Smooth muscle cell of the coronary artery (primary cell): ENCODE data around the gene RAB7B. TPM values are rescaled to one million over a fixed set of nuclear protein-coding genes. Genes with fewer than 3 reads are reported as not detected.

Experiments
- total RNA-seq: library from RNA; depleted of rRNA; stranded (reverse); fragments of >200 nt; gene quantifications from 2 replicates; pipeline ENCODE4 v1.2.3, GENCODE V29; 2014; ENCODE audit warnings: low replicate concordance

The RAB7B gene, protein sequence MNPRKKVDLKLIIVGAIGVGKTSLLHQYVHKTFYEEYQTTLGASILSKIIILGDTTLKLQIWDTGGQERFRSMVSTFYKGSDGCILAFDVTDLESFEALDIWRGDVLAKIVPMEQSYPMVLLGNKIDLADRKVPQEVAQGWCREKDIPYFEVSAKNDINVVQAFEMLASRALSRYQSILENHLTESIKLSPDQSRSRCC
- total RNA-seq = 4.7 and 13.6 TPM in 2 replicates

DNA sequence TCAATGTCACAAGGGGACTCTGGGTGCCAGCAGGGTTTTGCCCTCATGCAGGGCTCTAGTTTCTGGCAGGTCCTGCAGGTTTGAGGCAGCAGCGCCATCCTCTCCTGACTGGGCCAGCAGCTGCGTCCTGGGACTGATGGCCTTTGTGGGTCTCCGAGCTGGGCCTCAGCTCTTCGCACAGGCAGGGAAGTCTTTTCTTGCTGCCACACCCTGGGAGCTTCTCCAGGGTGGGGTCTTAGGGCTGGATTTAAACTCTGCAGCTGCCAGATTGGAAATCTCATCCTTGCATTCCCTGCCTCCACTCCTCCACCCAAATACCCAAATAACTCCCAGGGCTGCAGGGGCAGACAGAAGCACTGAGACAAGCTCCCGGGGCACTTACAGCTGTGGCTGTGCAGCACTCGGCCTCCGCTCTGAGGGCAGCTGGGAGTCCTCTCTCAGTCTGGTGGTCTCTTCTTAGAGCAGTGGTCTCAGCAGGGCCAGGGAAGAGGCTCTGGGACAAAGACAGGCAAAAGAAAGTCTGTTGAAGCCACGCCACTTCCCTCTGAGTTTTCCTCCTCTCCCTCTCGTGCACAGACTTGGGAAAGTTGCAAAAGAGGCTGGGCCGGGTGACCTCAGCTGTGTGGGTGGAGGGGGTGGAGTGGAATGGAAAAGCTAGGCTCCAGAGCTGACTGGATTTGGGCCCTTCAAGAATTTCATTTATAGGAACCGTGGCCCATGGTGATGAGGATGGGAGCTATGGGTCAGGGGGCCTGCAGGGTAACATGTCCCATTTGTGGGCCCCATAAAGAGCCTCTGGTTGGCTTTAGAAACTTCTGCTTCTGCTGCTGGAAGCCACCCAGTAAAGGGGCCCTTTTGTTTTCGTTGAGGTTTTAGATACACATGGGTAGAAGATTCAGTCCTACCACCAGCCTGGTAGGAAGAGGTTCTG is at the start of gene RAB7B:
Gene RAB7B (minus strand): TSS at position 525 of the 931 bp plus-strand sequence. CDS start 9,260 bp downstream, outside the sequence.

DNA sequence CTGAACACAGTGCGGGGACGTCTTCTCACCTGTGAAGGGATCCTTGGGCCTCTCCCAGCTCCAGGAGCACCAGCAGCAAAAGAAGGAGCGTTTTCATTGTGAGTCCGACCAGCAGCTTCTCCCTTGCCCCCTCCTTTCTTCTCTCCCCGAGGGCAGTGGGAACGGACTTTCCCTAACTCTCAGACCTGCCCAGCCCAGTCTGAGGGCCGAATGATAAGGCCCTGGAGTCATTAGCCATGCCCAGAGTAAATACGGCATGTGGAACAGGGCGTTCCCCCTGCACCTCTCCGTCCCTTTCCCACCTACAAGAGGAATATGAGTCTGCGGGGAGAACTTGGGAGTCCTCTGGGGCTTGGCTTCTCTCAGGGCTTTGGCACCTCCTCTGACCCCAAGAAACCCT is 20.5 kb upstream of the RAB7B start, which contains the start of gene CTSE:
Gene CTSE (minus strand): TSS at position 201 of the 400 bp plus-strand sequence. CDS start 104 bp downstream, at position 97.

DNA sequence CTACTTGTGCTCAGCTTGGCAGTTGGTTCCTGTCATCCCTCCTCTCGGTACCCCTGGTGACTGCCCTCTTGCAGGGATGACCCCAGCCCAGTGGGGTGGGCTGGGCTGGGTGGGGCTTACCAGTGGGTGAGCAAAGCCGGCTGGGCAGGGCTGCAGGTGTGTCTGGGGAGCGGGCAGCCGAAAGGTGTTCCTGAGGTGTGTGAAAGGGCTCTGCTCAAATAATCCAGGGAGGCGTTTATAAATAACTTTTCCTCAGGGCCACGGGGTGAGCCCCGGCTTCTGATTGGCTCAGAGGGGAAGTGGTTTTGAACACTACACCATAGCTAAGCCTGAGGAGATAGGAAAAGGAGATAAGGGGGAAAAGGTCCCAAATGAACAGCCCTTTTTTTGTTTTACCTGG is 60.0 kb downstream of the RAB7B start, which contains the start of gene SLC26A9:
Gene SLC26A9 (minus strand): TSS at position 212 of the 400 bp plus-strand sequence. CDS start 7,636 bp downstream, outside the sequence.

Other genes starting within 250 kb of the RAB7B start
- 19.2 and 30.4 TPM in 2 replicates for gene RAB29, start 227.9 kb downstream of the RAB7B start, total RNA-seq
- gene SLC41A1, start 190.2 kb downstream of the RAB7B start, total RNA-seq = 8.4 and 11.1 TPM in 2 replicates
- gene PM20D1, start 153.3 kb downstream of the RAB7B start, total RNA-seq = 0.15 TPM in 1 of 2 replicates, not detected in the other
- gene SLC26A9, start 59.9 kb downstream of the RAB7B start, total RNA-seq = 0.08 TPM in 1 of 2 replicates, not detected in the other
- gene CTSE, start 20.5 kb upstream of the RAB7B start, total RNA-seq = 0.15 TPM in 1 of 2 replicates, not detected in the other
- not detected in 2 replicates for gene RHEX, start 49.8 kb upstream of the RAB7B start, total RNA-seq
- not detected in 2 replicates for gene AVPR1B, start 114.0 kb upstream of the RAB7B start, total RNA-seq
- gene FAM72A, start 199.4 kb upstream of the RAB7B start, total RNA-seq = 3.2 and 3.5 TPM in 2 replicates
- 35.8 and 53.4 TPM in 2 replicates for gene SRGAP2, start 200.1 kb upstream of the RAB7B start, total RNA-seq